Muscle layer of colon (tissue), 2 donors: Measurements from ENCODE around the gene NUDT1.
"Not testable (repeated sequence)": the region's sequence is repeated elsewhere in the genome, so short reads cannot be mapped to it uniquely, and the experiment has no call there.

Source experiments
- H3K27ac ChIP-seq: one replicate; pipeline ENCODE4 v1.7.0; 2013; ENCODE audit warnings: low read depth, mild to moderate bottlenecking, low read length, moderate library complexity
- H3K27me3 ChIP-seq, 2 donors: one replicate each; pipeline ENCODE4 v1.7.0; 2013; ENCODE audit warnings: low read length in 2 of 2, mild to moderate bottlenecking in 2 of 2; ENCODE audit not compliant: insufficient read depth in 2 of 2, control insufficient read depth in 1 of 2
- H3K36me3 ChIP-seq: one replicate; pipeline ENCODE4 v1.7.0; 2013; ENCODE audit warnings: mild to moderate bottlenecking, low read length; ENCODE audit not compliant: insufficient read depth
- H3K4me1 ChIP-seq: one replicate; pipeline ENCODE4 v1.7.0; 2013; ENCODE audit warnings: mild to moderate bottlenecking, low read length; ENCODE audit not compliant: insufficient read depth
- H3K4me3 ChIP-seq, 2 donors: one replicate each; pipeline ENCODE4 v1.7.0; 2013; ENCODE audit warnings: low read length in 2 of 2, low read depth in 1 of 2, mild to moderate bottlenecking in 1 of 2, moderate library complexity in 1 of 2
- H3K9ac ChIP-seq: one replicate; pipeline ENCODE4 v1.7.0; 2013; ENCODE audit warnings: low read length
- H3K9me3 ChIP-seq: one replicate; pipeline ENCODE4 v1.7.0; 2013; ENCODE audit warnings: mild to moderate bottlenecking, low read length
- donor health status: abdominal sarcoma.
- donor health status: Adenocarcinoma of cecum.

The NUDT1 gene

GRCh38 chr7:2266911-2267310 is 24.9 kb downstream of the NUDT1 start:
- no peak overlapping the region for H3K9ac ChIP-seq
- no peaks in the 10 kb centered on the region for H3K9me3 ChIP-seq
- no peaks in the 10 kb centered on the region for H3K27me3 ChIP-seq
- H3K27ac ChIP-seq = no peak overlapping the region
- H3K4me3 ChIP-seq = no peak overlapping the region
- H3K36me3 ChIP-seq = peaks cover 9% of the 10 kb centered on the region
- H3K4me1 ChIP-seq = no peaks in the 10 kb centered on the region

- not testable (repeated sequence) for H3K4me3 ChIP-seq, H3K4me1 ChIP-seq, H3K9ac ChIP-seq, H3K36me3 ChIP-seq, H3K27me3 ChIP-seq, H3K27ac ChIP-seq, H3K9me3 ChIP-seq
These were observed 27.3 kb downstream of the NUDT1 start for GRCh38 chr7:2269089-2269990.

GRCh38 chr7:2269991-2270460 is 28.0 kb downstream of the NUDT1 start:
- H3K27me3 ChIP-seq = no peaks in the 10 kb centered on the region
- H3K4me3 ChIP-seq = no peak overlapping the region
- H3K9me3 ChIP-seq = no peaks in the 10 kb centered on the region
- H3K4me1 ChIP-seq = no peaks in the 10 kb centered on the region
- H3K27ac ChIP-seq = no peak overlapping the region
- peaks cover 11% of the 10 kb centered on the region for H3K36me3 ChIP-seq
- no peak overlapping the region for H3K9ac ChIP-seq

GRCh38 chr7:2270495-2270894 is 28.5 kb downstream of the NUDT1 start:
- no peaks in the 10 kb centered on the region for H3K9me3 ChIP-seq
- no peak overlapping the region for H3K4me3 ChIP-seq
- H3K27me3 ChIP-seq = no peaks in the 10 kb centered on the region
- H3K27ac ChIP-seq = no peak overlapping the region
- H3K36me3 ChIP-seq = peaks cover 11% of the 10 kb centered on the region
- H3K4me1 ChIP-seq = no peaks in the 10 kb centered on the region
- H3K9ac ChIP-seq = no peak overlapping the region

- Histone ChIP-seq H3K27me3 (no peaks in the 10 kb centered on the region), H3K27ac (no peak overlapping the region), H3K4me3 (no peak overlapping the region), H3K4me1 (no peaks in the 10 kb centered on the region), H3K36me3 (peaks cover 11% of the 10 kb centered on the region), H3K9me3 (no peaks in the 10 kb centered on the region), H3K9ac (no peak overlapping the region)
These were observed 29.4 kb downstream of the NUDT1 start for GRCh38 chr7:2271273-2272026.

- Histone ChIP-seq H3K27me3 (no peaks in the 10 kb centered on the region), H3K4me1 (no peaks in the 10 kb centered on the region), H3K9me3 (no peaks in the 10 kb centered on the region), H3K4me3 (no peak overlapping the region), H3K27ac (no peak overlapping the region), H3K36me3 (peaks cover 11% of the 10 kb centered on the region), H3K9ac (no peak overlapping the region)
These were observed 30.0 kb downstream of the NUDT1 start for GRCh38 chr7:2272031-2272430.

GRCh38 chr7:2273866-2274265 is 31.8 kb downstream of the NUDT1 start:
- no peaks in the 10 kb centered on the region for H3K4me1 ChIP-seq
- H3K27me3 ChIP-seq = no peaks in the 10 kb centered on the region
- H3K36me3 ChIP-seq = peaks cover 11% of the 10 kb centered on the region
- H3K27ac ChIP-seq = no peak overlapping the region
- no peak overlapping the region for H3K9ac ChIP-seq
- H3K9me3 ChIP-seq = no peaks in the 10 kb centered on the region
- H3K4me3 ChIP-seq = no peak overlapping the region

GRCh38 chr7:2274666-2275065 is 32.6 kb downstream of the NUDT1 start:
- H3K4me1 ChIP-seq = no peaks in the 10 kb centered on the region
- H3K9me3 ChIP-seq = no peaks in the 10 kb centered on the region
- H3K4me3 ChIP-seq = no peak overlapping the region
- H3K9ac ChIP-seq = no peak overlapping the region
- H3K27ac ChIP-seq = no peak overlapping the region
- H3K27me3 ChIP-seq = no peaks in the 10 kb centered on the region
- H3K36me3 ChIP-seq = peaks cover 9% of the 10 kb centered on the region

- no peaks in the 10 kb centered on the region for H3K4me1 ChIP-seq
- no peaks in the 10 kb centered on the region for H3K27me3 ChIP-seq
- no peak overlapping the region for H3K4me3 ChIP-seq
- no peaks in the 10 kb centered on the region for H3K9me3 ChIP-seq
- peaks cover 7% of the 10 kb centered on the region for H3K36me3 ChIP-seq
- H3K9ac ChIP-seq = no peak overlapping the region
- no peak overlapping the region for H3K27ac ChIP-seq
These were observed 33.1 kb downstream of the NUDT1 start for GRCh38 chr7:2275101-2275500.

GRCh38 chr7:2276107-2276506 is 34.1 kb downstream of the NUDT1 start:
- Histone ChIP-seq H3K4me1 (peaks cover under 1% of the 10 kb centered on the region), H3K9ac (no peak overlapping the region), H3K27ac (no peak overlapping the region), H3K4me3 (no peak overlapping the region), H3K36me3 (peaks cover 7% of the 10 kb centered on the region), H3K9me3 (no peaks in the 10 kb centered on the region), H3K27me3 (no peaks in the 10 kb centered on the region)

- H3K4me3 ChIP-seq = no peak overlapping the region
- H3K9ac ChIP-seq = no peak overlapping the region
- no peaks in the 10 kb centered on the region for H3K9me3 ChIP-seq
- H3K36me3 ChIP-seq = peaks cover 7% of the 10 kb centered on the region
- peaks cover 14% of the 10 kb centered on the region for H3K4me1 ChIP-seq
- H3K27me3 ChIP-seq = no peaks in the 10 kb centered on the region
- H3K27ac ChIP-seq = no peak overlapping the region
These were observed 36.0 kb downstream of the NUDT1 start for GRCh38 chr7:2278026-2278425.
